Measurements from ENCODE around the gene SMARCD1. TPM values are rescaled to one million over a fixed set of nuclear protein-coding genes. Genes with fewer than 3 reads are reported as not detected.

Gene SMARCD1
- total and polyA plus RNA-seq, 12 donors: 22.9 to 65.0 (median 48.9) TPM

DNA sequence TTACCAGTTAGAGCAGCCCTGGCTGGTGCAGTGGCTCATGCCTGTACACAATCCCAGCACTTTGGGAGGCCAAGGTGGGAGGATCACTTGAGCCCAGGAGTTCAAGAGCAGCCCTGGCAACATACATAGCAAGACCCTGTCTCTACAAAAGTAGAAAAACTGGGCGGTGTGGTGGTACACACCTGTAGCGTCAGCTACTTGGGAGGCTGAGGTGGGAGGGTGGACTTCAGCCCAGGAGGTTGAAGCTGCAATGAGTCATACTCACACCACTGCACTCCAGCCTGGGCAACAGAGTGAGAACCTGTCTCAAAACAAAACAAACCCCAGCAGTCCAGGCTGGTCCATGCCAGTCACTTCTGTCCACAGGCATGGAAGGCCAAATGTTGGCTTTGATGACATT lies 34.2 kb downstream of the SMARCD1 start:
- no peak for TF ChIP-seq POLR2A (IDR thresholded peaks at IDR 0.05)
- TF ChIP-seq, protein P1, sequence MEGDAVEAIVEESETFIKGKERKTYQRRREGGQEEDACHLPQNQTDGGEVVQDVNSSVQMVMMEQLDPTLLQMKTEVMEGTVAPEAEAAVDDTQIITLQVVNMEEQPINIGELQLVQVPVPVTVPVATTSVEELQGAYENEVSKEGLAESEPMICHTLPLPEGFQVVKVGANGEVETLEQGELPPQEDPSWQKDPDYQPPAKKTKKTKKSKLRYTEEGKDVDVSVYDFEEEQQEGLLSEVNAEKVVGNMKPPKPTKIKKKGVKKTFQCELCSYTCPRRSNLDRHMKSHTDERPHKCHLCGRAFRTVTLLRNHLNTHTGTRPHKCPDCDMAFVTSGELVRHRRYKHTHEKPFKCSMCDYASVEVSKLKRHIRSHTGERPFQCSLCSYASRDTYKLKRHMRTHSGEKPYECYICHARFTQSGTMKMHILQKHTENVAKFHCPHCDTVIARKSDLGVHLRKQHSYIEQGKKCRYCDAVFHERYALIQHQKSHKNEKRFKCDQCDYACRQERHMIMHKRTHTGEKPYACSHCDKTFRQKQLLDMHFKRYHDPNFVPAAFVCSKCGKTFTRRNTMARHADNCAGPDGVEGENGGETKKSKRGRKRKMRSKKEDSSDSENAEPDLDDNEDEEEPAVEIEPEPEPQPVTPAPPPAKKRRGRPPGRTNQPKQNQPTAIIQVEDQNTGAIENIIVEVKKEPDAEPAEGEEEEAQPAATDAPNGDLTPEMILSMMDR (IDR thresholded peaks at IDR 0.05): no peak
- Histone ChIP-seq H3K4me1 (replicated peaks in 1 of 2) (peaks cover 0 to 21% of the 10 kb centered on the region in 2 donors), H3K4me3 (no peak overlapping the region), H3K36me3 (replicated peaks in 1 of 2) (peaks cover 0 to 36% of the 10 kb centered on the region in 2 donors), H3K9me3 (replicated peaks in 1 of 3) (no peaks in the 10 kb centered on the region), H3K27ac (no peak overlapping the region), H3K27me3 (no peaks in the 10 kb centered on the region)
- intact Hi-C loops (cut with DNase I): no loop called here
- DNase-seq: no peak
- 94 to 100% (median 98%) methylated on average over 2 of the region's 2 CpGs for WGBS, 4 donors

DNA sequence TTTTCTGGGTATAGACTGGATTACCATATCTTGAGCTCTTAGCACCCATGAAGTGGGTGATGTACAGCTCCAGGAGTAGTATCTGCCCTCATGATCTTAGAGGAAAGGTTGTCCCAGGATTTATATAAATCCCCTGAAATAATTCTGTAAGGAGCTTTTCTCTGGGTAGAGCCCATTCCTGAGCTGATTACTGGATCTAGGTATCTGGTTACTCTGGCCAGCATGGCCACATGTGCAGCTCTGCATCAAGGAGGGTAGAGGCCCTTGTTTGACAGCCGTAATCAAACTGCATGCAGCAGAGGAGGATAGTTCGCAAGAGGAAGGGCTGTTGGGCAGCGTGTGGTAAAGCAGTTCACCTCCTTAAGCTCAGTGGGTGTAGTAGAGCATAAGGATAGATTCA lies 35.4 kb downstream of the SMARCD1 start:
- 90 to 95% (median 93%) methylated on average over 3 of the region's 3 CpGs for WGBS, 4 donors
- Histone ChIP-seq H3K4me3 (no peak overlapping the region), H3K4me1 (replicated peaks in 1 of 2) (peaks cover 5 to 23% of the 10 kb centered on the region in 2 donors), H3K36me3 (replicated peaks in 1 of 2) (peaks cover 0 to 33% of the 10 kb centered on the region in 2 donors), H3K27ac (no peak overlapping the region), H3K9me3 (replicated peaks in 1 of 3) (no peaks in the 10 kb centered on the region), H3K27me3 (no peaks in the 10 kb centered on the region)
- peak in 1 of 7 donors; percentile 11 for DNase-seq
- intact Hi-C loops (cut with DNase I): no loop called here
- no peak for TF ChIP-seq POLR2A (IDR thresholded peaks at IDR 0.05)
- TF ChIP-seq, protein P1 (IDR thresholded peaks at IDR 0.05): no peak

DNA sequence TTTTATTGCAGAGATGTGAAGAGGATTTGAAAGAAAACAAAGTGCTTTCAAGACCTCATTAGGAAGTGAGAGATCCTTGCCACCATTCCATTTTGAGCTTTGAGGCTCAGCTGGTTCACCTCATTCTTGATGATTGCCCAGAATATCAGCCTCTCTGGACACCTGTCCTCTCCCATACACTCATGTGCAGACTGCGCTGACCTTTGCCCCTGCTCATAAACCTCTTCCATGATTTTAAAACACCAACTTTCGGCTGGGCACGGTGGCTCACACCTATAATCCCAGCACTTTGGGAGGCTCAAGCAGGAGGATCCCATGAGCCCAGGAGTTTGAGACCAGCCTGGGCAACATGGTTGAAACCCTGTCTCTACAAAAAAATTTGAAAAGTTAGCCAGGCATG lies 35.8 kb downstream of the SMARCD1 start:
- peak in 1 of 7 donors; percentile 40 for DNase-seq
- intact Hi-C loops (cut with DNase I): no loop called here

DNA sequence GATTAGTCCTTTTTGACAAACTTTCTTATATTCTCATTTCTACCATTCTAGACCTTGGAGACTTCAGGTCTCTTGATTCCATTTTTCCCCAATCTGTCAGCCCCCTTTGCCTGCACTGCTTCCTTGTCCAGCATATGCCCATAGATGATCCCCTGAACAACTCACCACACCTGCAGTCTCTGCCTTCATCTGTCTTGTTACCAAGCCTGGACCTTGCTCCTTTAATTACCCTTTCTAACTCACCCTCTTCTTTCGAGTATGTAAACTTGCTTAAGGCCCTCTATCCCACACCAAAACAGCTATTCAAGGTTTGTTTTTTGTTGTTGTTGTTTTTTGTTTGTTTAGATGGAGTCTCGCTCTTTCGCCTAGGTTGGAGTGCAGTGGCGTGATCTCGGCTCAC lies 36.5 kb downstream of the SMARCD1 start:
- intact Hi-C loops (cut with DNase I): no loop called here
- TF ChIP-seq POLR2A (IDR thresholded peaks at IDR 0.05): no peak
- TF ChIP-seq, protein P1 (IDR thresholded peaks at IDR 0.05): no peak
- 81 to 96% (median 91%) methylated on average over 5 of the region's 5 CpGs for WGBS, 4 donors
- H3K27ac ChIP-seq: no peak overlapping the region
- H3K4me3 ChIP-seq: no peak overlapping the region
- H3K9me3 ChIP-seq (replicated peaks in 1 of 3): no peaks in the 10 kb centered on the region
- H3K27me3 ChIP-seq: no peaks in the 10 kb centered on the region
- H3K4me1 ChIP-seq (replicated peaks in 1 of 2): peaks cover 5 to 16% of the 10 kb centered on the region in 2 donors
- peaks cover 0 to 26% of the 10 kb centered on the region in 2 donors for H3K36me3 ChIP-seq (replicated peaks in 1 of 2)
- DNase-seq: peak in 1 of 7 donors; percentile 15

More for the DNA sequence above, 35.8 kb downstream of the SMARCD1 start:
- WGBS, 4 donors: 91 to 100% (median 93%) methylated on average over 2 to 3 of the region's 3 CpGs
- no peaks in the 10 kb centered on the region for H3K9me3 ChIP-seq (replicated peaks in 1 of 3)
- no peak for TF ChIP-seq POLR2A (IDR thresholded peaks at IDR 0.05)
- TF ChIP-seq, protein P1 (IDR thresholded peaks at IDR 0.05): no peak
- H3K36me3 ChIP-seq (replicated peaks in 1 of 2): peaks cover 0 to 29% of the 10 kb centered on the region in 2 donors
- H3K4me3 ChIP-seq: no peak overlapping the region
- H3K27ac ChIP-seq: no peak overlapping the region
- peaks cover 5 to 23% of the 10 kb centered on the region in 2 donors for H3K4me1 ChIP-seq (replicated peaks in 1 of 2)
- H3K27me3 ChIP-seq: no peaks in the 10 kb centered on the region

Measured in adrenal gland (tissue), 12 donors.